Activated CD4-positive, CD25-positive, alpha-beta regulatory T cell treated with anti-CD3 and anti-CD28 coated beads, Interleukin-2, amount 50 U/mL, for 16 hours (primary cell): ENCODE measurements around the gene BCAS3.
"Not testable (repeated sequence)": the region's sequence is repeated elsewhere in the genome, so short reads cannot be mapped to it uniquely, and the experiment has no call there.

Experiments
- DNase-seq: peaks from one replicate; pipeline ENCODE4 v3.0.0-alpha.2; 2020; ENCODE audit warnings: low read depth, low spot score

The BCAS3 gene

GRCh38 chr17:60674637-60675036 lies 3.0 kb upstream of the BCAS3 start:
- DNase-seq: not testable (repeated sequence)

- no peak for DNase-seq
Observed at GRCh38 chr17:60675997-60676396, 1.7 kb upstream of the BCAS3 start.

- no peak for DNase-seq
Observed at GRCh38 chr17:60676758-60677307, 818 bp upstream of the BCAS3 start.

GRCh38 chr17:60678118-60678444 lies 430 bp downstream of the BCAS3 start:
- no peak for DNase-seq

- no peak for DNase-seq
Observed at GRCh38 chr17:60679287-60679686, 1.6 kb downstream of the BCAS3 start.

- DNase-seq: no peak
Observed at GRCh38 chr17:60680754-60681153, 3.1 kb downstream of the BCAS3 start.

- DNase-seq: no peak
Observed at GRCh38 chr17:60685437-60685836, 7.8 kb downstream of the BCAS3 start.

- no peak for DNase-seq
Observed at GRCh38 chr17:60695960-60696359, 18.3 kb downstream of the BCAS3 start.

GRCh38 chr17:60699090-60699489 lies 21.4 kb downstream of the BCAS3 start:
- DNase-seq: no peak

- DNase-seq: no peak
Observed at GRCh38 chr17:60704170-60704569, 26.5 kb downstream of the BCAS3 start.

GRCh38 chr17:60712675-60713074 lies 35.0 kb downstream of the BCAS3 start:
- DNase-seq: no peak

- DNase-seq: no peak
Observed at GRCh38 chr17:60713608-60714007, 36.0 kb downstream of the BCAS3 start.

- no peak for DNase-seq
Observed at GRCh38 chr17:60716766-60717165, 39.1 kb downstream of the BCAS3 start.

- DNase-seq: no peak
Observed at GRCh38 chr17:60717814-60718213, 40.2 kb downstream of the BCAS3 start.

GRCh38 chr17:60720763-60721531 lies 43.3 kb downstream of the BCAS3 start:
- no peak for DNase-seq

GRCh38 chr17:60724647-60725046 lies 47.0 kb downstream of the BCAS3 start:
- no peak for DNase-seq

- DNase-seq: no peak
Observed at GRCh38 chr17:60729854-60730253, 52.2 kb downstream of the BCAS3 start.

- no peak for DNase-seq
Observed at GRCh38 chr17:60730273-60730672, 52.6 kb downstream of the BCAS3 start.

- DNase-seq: no peak
Observed at GRCh38 chr17:60738287-60738686, 60.6 kb downstream of the BCAS3 start.

GRCh38 chr17:60740584-60740983 lies 62.9 kb downstream of the BCAS3 start:
- DNase-seq: no peak

- DNase-seq: no peak
Observed at GRCh38 chr17:60741031-60741430, 63.4 kb downstream of the BCAS3 start.

- DNase-seq: no peak
Observed at GRCh38 chr17:60743282-60743681, 65.6 kb downstream of the BCAS3 start.

- no peak for DNase-seq
Observed at GRCh38 chr17:60743799-60744198, 66.1 kb downstream of the BCAS3 start.
